ENCODE data around the gene SSC5D. TPM values are rescaled to one million over a fixed set of nuclear protein-coding genes. Genes with fewer than 3 reads are reported as not detected.

SSC5D gene
- total RNA-seq, 4 donors from 2014 or later: 5.0 to 50.8 (median 36.0) TPM

- TF ChIP-seq POLR2A (IDR thresholded peaks at IDR 0.05) (no peak), CTCF (IDR thresholded peaks at IDR 0.05) (no peak)
- Histone ChIP-seq H3K4me3 (no peak overlapping the region), H3K36me3 (no peaks in the 10 kb centered on the region), H3K9me3 (no peaks in the 10 kb centered on the region), H3K4me1 (no peaks in the 10 kb centered on the region), H3K27ac (no peak overlapping the region), H3K27me3 (no peaks in the 10 kb centered on the region)
- no peak for DNase-seq
- intact Hi-C loops (cut with DNase I; ENCODE audit: low total_unique reads): no loop called here
Observed at GRCh38 chr19:55535173-55535964, 47.1 kb downstream of the SSC5D start.

GRCh38 chr19:55535965-55536350 lies 47.7 kb downstream of the SSC5D start:
- H3K36me3 ChIP-seq: no peaks in the 10 kb centered on the region
- H3K27me3 ChIP-seq: no peaks in the 10 kb centered on the region
- no peaks in the 10 kb centered on the region for H3K9me3 ChIP-seq
- no peak for TF ChIP-seq POLR2A (IDR thresholded peaks at IDR 0.05)
- TF ChIP-seq CTCF (IDR thresholded peaks at IDR 0.05): no peak
- H3K27ac ChIP-seq: no peak overlapping the region
- intact Hi-C loops (cut with DNase I; ENCODE audit: low total_unique reads): no loop called here
- no peak overlapping the region for H3K4me3 ChIP-seq
- no peak for DNase-seq
- H3K4me1 ChIP-seq: no peaks in the 10 kb centered on the region

- H3K27me3 ChIP-seq: no peaks in the 10 kb centered on the region
- DNase-seq: no peak
- no peak overlapping the region for H3K27ac ChIP-seq
- TF ChIP-seq CTCF (IDR thresholded peaks at IDR 0.05): no peak
- TF ChIP-seq POLR2A (IDR thresholded peaks at IDR 0.05): no peak
- intact Hi-C loops (cut with DNase I; ENCODE audit: low total_unique reads): no loop called here
- H3K4me1 ChIP-seq: no peaks in the 10 kb centered on the region
- no peaks in the 10 kb centered on the region for H3K9me3 ChIP-seq
- no peak overlapping the region for H3K4me3 ChIP-seq
- H3K36me3 ChIP-seq: no peaks in the 10 kb centered on the region
Observed at GRCh38 chr19:55536366-55536765, 48.1 kb downstream of the SSC5D start.

- no peaks in the 10 kb centered on the region for H3K27me3 ChIP-seq
- no peaks in the 10 kb centered on the region for H3K36me3 ChIP-seq
- intact Hi-C loops (cut with DNase I; ENCODE audit: low total_unique reads): no loop called here
- TF ChIP-seq POLR2A (IDR thresholded peaks at IDR 0.05) (no peak), CTCF (IDR thresholded peaks at IDR 0.05) (no peak)
- no peaks in the 10 kb centered on the region for H3K4me1 ChIP-seq
- H3K4me3 ChIP-seq: no peak within 1 kb of the TSS
- H3K9me3 ChIP-seq: no peaks in the 10 kb centered on the region
- no peak within 1 kb of the TSS for H3K27ac ChIP-seq
- DNase-seq: no peak
Observed at GRCh38 chr19:55536951-55537740, 48.9 kb downstream of the SSC5D start, which contains the start of gene SBK2. SBK2 (minus strand) TSS chr19:55537133; CDS start chr19:55536294, 839 bp downstream.

GRCh38 chr19:55537741-55538111 lies 49.5 kb downstream of the SSC5D start:
- no peaks in the 10 kb centered on the region for H3K9me3 ChIP-seq
- H3K36me3 ChIP-seq: no peaks in the 10 kb centered on the region
- no peaks in the 10 kb centered on the region for H3K27me3 ChIP-seq
- no peak overlapping the region for H3K4me3 ChIP-seq
- no peak overlapping the region for H3K27ac ChIP-seq
- intact Hi-C loops (cut with DNase I; ENCODE audit: low total_unique reads): no loop called here
- H3K4me1 ChIP-seq: no peaks in the 10 kb centered on the region
- TF ChIP-seq POLR2A (IDR thresholded peaks at IDR 0.05): no peak
- TF ChIP-seq CTCF (IDR thresholded peaks at IDR 0.05): no peak
- DNase-seq: no peak

All from uterus (tissue), 4 donors.